Small intestine (tissue), 7 donors: ENCODE results near the gene TMEM114. TPM values are rescaled to one million over a fixed set of nuclear protein-coding genes. Genes with fewer than 3 reads are reported as not detected.

ENCODE experiments used
- DNase-seq, 2 donors: peaks; one replicate each; pipeline versions ENCODE4 v3.0.0 to v3.0.0-alpha.2; 2013
- FAIRE-seq: peaks from 2 replicates; lab custom pipeline; 2012; peaks lifted over from hg19 to GRCh38; lab: Jason Lieb, UNC
- H3K27ac ChIP-seq, 3 donors: one replicate each; pipeline ENCODE4 v1.5.1; 2013; ENCODE audit warnings: low read length in 2 of 3, mild to moderate bottlenecking in 2 of 3, control low read depth in 1 of 3, inconsistent platforms in 1 of 3, low read depth in 1 of 3, moderate library complexity in 1 of 3
- H3K27me3 ChIP-seq, 3 donors: one replicate each; pipeline ENCODE4 v1.6.1; 2013; ENCODE audit warnings: low read length in 3 of 3, inconsistent platforms in 1 of 3; ENCODE audit not compliant: control insufficient read depth in 3 of 3, insufficient read depth in 3 of 3
- H3K36me3 ChIP-seq, 3 donors: one replicate each; pipeline ENCODE4 v1.6.1; 2013; ENCODE audit warnings: low read length in 3 of 3, inconsistent platforms in 1 of 3, low read depth in 1 of 3, mild to moderate bottlenecking in 1 of 3, moderate library complexity in 1 of 3; ENCODE audit not compliant: control insufficient read depth in 3 of 3, insufficient read depth in 2 of 3
- H3K4me1 ChIP-seq, 3 donors: one replicate each; pipeline ENCODE4 v1.6.1; 2013; ENCODE audit warnings: low read length in 2 of 3, inconsistent platforms in 1 of 3, low read depth in 1 of 3, mild to moderate bottlenecking in 1 of 3, moderate library complexity in 1 of 3; ENCODE audit not compliant: control insufficient read depth in 3 of 3, insufficient read depth in 2 of 3
- H3K4me3 ChIP-seq, 3 donors: one replicate each; pipeline ENCODE4 v1.5.1; 2013; ENCODE audit warnings: low read length in 3 of 3, control low read depth in 1 of 3, inconsistent platforms in 1 of 3, low read depth in 1 of 3, mild to moderate bottlenecking in 1 of 3, moderate library complexity in 1 of 3
- H3K9me3 ChIP-seq, 2 donors: one replicate each; pipeline ENCODE4 v1.6.1; 2013; ENCODE audit warnings: low read depth in 1 of 2, low read length in 1 of 2; ENCODE audit not compliant: control insufficient read depth in 2 of 2, insufficient read depth in 1 of 2
- WGBS, 3 donors: extraction: QIAGEN DNeasy Blood & Tissue Kit; methylation state at CpG; one replicate each; pipeline ENCODE4 v1.1.7; 2013; 5-methylcytosine and 5-hydroxymethylcytosine counted together
- polyA plus RNA-seq, 4 donors: library from polyadenylated mRNA; stranded (reverse) in 3 of 4; unstranded in 1 of 4; fragments of 200-250 nt in 3 of 4; fragments of 120-200 nt in 1 of 4; gene quantifications; one replicate each; pipeline versions ENCODE4 v1.2.1 to v1.2.3, GENCODE V29; 2013
- donor health status: healthy with polysubstance abuse.
- donor health status: control.
- donor health status: control.
- donor health status: Bipolar disorder and iron deficiency.
- donor health status: healthy.

TMEM114 gene
- polyA plus RNA-seq, 4 donors = not detected

- Histone ChIP-seq H3K27ac (no peak overlapping the region), H3K4me1 (peaks cover 1 to 20% (median 2%) of the 10 kb centered on the region in 3 donors), H3K9me3 (no peaks in the 10 kb centered on the region), H3K4me3 (no peak overlapping the region), H3K27me3 (peaks cover 0 to 3% (median 0%) of the 10 kb centered on the region in 3 donors), H3K36me3 (no peaks in the 10 kb centered on the region)
- DNase-seq = no peak
- no peak for FAIRE-seq
- WGBS, 3 donors = 51 to 74% (median 59%) methylated on average over 3 of the region's 3 CpGs
Observed at GRCh38 chr16:8543258-8543657, 47.1 kb downstream of the TMEM114 start.

- WGBS, 3 donors = 9 to 34% (median 32%) methylated on average over 2 of the region's 2 CpGs
- Histone ChIP-seq H3K4me3 (no peak overlapping the region), H3K27ac (no peak overlapping the region), H3K9me3 (no peaks in the 10 kb centered on the region), H3K27me3 (peaks cover 0 to 3% (median 0%) of the 10 kb centered on the region in 3 donors), H3K4me1 (peaks cover 0 to 14% (median 2%) of the 10 kb centered on the region in 3 donors), H3K36me3 (no peaks in the 10 kb centered on the region)
- DNase-seq (no peak), FAIRE-seq (no peak)
Observed at GRCh38 chr16:8542393-8542792, 47.9 kb downstream of the TMEM114 start.

- H3K36me3 ChIP-seq = no peaks in the 10 kb centered on the region
- 62 to 83% (median 73%) methylated on average over 4 of the region's 4 CpGs for WGBS, 3 donors
- peaks cover 0 to 3% (median 0%) of the 10 kb centered on the region in 3 donors for H3K27me3 ChIP-seq
- H3K9me3 ChIP-seq = no peaks in the 10 kb centered on the region
- no peak for FAIRE-seq
- H3K27ac ChIP-seq = no peak overlapping the region
- H3K4me3 ChIP-seq = no peak overlapping the region
- DNase-seq = no peak
- peaks cover 0 to 14% (median 2%) of the 10 kb centered on the region in 3 donors for H3K4me1 ChIP-seq
Observed at GRCh38 chr16:8541868-8542267, 48.4 kb downstream of the TMEM114 start.

- Histone ChIP-seq H3K4me1 (peaks cover 0 to 3% (median 3%) of the 10 kb centered on the region in 3 donors), H3K36me3 (no peaks in the 10 kb centered on the region), H3K27me3 (no peaks in the 10 kb centered on the region), H3K27ac (peak overlapping the region in 2 of 3 donors; percentile 59 to 75), H3K9me3 (no peaks in the 10 kb centered on the region), H3K4me3 (no peak overlapping the region)
- 9 to 44% (median 38%) methylated on average over 6 of the region's 6 CpGs for WGBS, 3 donors
- DNase-seq (peak; percentile 80 to 93), FAIRE-seq (peak; percentile 53)
Observed at GRCh38 chr16:8537691-8538342, 52.5 kb downstream of the TMEM114 start.

GRCh38 chr16:8533509-8533908 is 56.8 kb downstream of the TMEM114 start:
- Histone ChIP-seq H3K9me3 (no peaks in the 10 kb centered on the region), H3K27me3 (no peaks in the 10 kb centered on the region), H3K4me1 (peaks cover 0 to 3% (median 3%) of the 10 kb centered on the region in 3 donors), H3K27ac (no peak overlapping the region), H3K36me3 (no peaks in the 10 kb centered on the region), H3K4me3 (no peak overlapping the region)
- no peak for FAIRE-seq
- 84 to 100% (median 91%) methylated on average over 2 of the region's 2 CpGs for WGBS, 3 donors
- DNase-seq = no peak

- Histone ChIP-seq H3K27me3 (no peaks in the 10 kb centered on the region), H3K27ac (no peak overlapping the region), H3K4me3 (no peak overlapping the region), H3K9me3 (no peaks in the 10 kb centered on the region), H3K4me1 (no peaks in the 10 kb centered on the region), H3K36me3 (no peaks in the 10 kb centered on the region)
- DNase-seq (no peak), FAIRE-seq (no peak)
- WGBS, 3 donors = 78 to 86% (median 84%) methylated on average over 5 of the region's 5 CpGs
Observed at GRCh38 chr16:8530752-8531384, 59.4 kb downstream of the TMEM114 start.

- FAIRE-seq (no peak), DNase-seq (no peak)
- H3K9me3 ChIP-seq = no peaks in the 10 kb centered on the region
- no peaks in the 10 kb centered on the region for H3K27me3 ChIP-seq
- H3K36me3 ChIP-seq = no peaks in the 10 kb centered on the region
- 82 to 89% (median 88%) methylated on average over 5 of the region's 5 CpGs for WGBS, 3 donors
- H3K4me3 ChIP-seq = no peak overlapping the region
- no peaks in the 10 kb centered on the region for H3K4me1 ChIP-seq
- H3K27ac ChIP-seq = no peak overlapping the region
Observed at GRCh38 chr16:8528471-8528870, 61.8 kb downstream of the TMEM114 start.

- 86 to 89% (median 86%) methylated on average over 6 of the region's 6 CpGs for WGBS, 3 donors
- DNase-seq = no peak
- Histone ChIP-seq H3K4me3 (no peak overlapping the region), H3K27me3 (no peaks in the 10 kb centered on the region), H3K9me3 (peaks cover 0 to under 1% of the 10 kb centered on the region in 2 donors), H3K36me3 (no peaks in the 10 kb centered on the region), H3K27ac (no peak overlapping the region), H3K4me1 (no peaks in the 10 kb centered on the region)
- FAIRE-seq = no peak
Observed at GRCh38 chr16:8523932-8524331, 66.4 kb downstream of the TMEM114 start.
